ENCODE data around the gene ITPR2.

The ITPR2 gene

GRCh38 chr12:26335651-26336050, 497.3 kb downstream of the ITPR2 start:
- TF ChIP-seq CTCF (IDR thresholded peaks at IDR 0.05): no peak
- H3K36me3 Mint-ChIP-seq (ENCODE audit: low read depth): no peaks in the 10 kb centered on the region
- no peaks in the 10 kb centered on the region for H3K27me3 Mint-ChIP-seq (ENCODE audit: low read depth, poor library complexity)
- H3K27ac Mint-ChIP-seq: no peak overlapping the region
- no peak overlapping the region for H3K4me3 Mint-ChIP-seq
- no peak for DNase-seq
- peaks cover 4% of the 10 kb centered on the region for H3K9me3 Mint-ChIP-seq
- peaks cover 68% of the 10 kb centered on the region for H3K4me1 Mint-ChIP-seq

GRCh38 chr12:26334621-26335124, 498.3 kb downstream of the ITPR2 start:
- H3K27me3 Mint-ChIP-seq (ENCODE audit: low read depth, poor library complexity): no peaks in the 10 kb centered on the region
- no peak overlapping the region for H3K27ac Mint-ChIP-seq
- H3K9me3 Mint-ChIP-seq: peaks cover 4% of the 10 kb centered on the region
- no peaks in the 10 kb centered on the region for H3K36me3 Mint-ChIP-seq (ENCODE audit: low read depth)
- TF ChIP-seq CTCF (IDR thresholded peaks at IDR 0.05): no peak
- no peak overlapping the region for H3K4me3 Mint-ChIP-seq
- H3K4me1 Mint-ChIP-seq: peaks cover 58% of the 10 kb centered on the region
- no peak for DNase-seq

DNA sequence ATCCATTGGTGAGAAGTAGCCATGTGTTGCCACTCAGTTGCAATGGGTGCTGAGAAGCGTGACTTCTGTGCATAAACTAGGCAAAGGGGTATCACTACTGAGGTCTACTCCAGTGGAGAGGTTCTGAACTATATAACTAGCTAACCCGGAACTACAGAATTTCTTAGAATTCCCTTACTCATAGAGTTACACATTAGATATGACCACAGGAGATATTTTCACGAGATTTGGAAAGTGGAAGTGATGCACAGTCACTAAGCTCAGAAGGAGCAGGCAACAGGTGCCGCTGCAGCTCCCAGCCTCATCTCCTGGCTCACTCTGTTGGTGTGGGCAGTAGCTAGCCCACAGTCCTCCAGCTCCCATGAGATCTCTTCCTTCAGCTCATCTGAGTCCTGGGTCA, 501.0 kb downstream of the ITPR2 start:
- Mint-ChIP-seq H3K27me3 (ENCODE audit: low read depth, poor library complexity) (no peaks in the 10 kb centered on the region), H3K4me3 (no peak overlapping the region), H3K27ac (no peak overlapping the region), H3K4me1 (peaks cover 36% of the 10 kb centered on the region), H3K9me3 (peaks cover 4% of the 10 kb centered on the region), H3K36me3 (ENCODE audit: low read depth) (no peaks in the 10 kb centered on the region)
- TF ChIP-seq CTCF (IDR thresholded peaks at IDR 0.05): no peak
- DNase-seq: no peak

DNA sequence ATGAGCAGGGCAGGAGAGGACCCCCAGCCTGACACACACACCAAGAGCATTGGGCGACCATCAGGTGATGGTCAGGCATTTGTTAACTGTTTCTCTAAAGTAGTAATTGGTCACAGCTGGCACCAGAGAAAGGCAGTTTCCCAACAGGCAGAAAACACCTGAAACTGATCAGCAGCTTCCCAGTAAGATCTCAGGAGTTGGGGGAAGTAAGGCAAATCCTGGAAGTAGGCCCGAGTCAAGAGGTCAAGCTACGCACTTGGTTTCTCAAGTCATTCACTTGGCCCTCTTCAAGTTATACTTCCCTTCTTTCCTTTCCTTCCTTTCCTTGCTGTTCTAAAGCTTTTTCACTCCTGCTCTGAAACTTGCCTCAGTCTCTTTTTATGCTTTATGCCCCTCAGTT, 501.9 kb downstream of the ITPR2 start:
- no peak for DNase-seq
- TF ChIP-seq CTCF (IDR thresholded peaks at IDR 0.05): no peak
- Mint-ChIP-seq H3K9me3 (peaks cover 4% of the 10 kb centered on the region), H3K36me3 (ENCODE audit: low read depth) (no peaks in the 10 kb centered on the region), H3K27me3 (ENCODE audit: low read depth, poor library complexity) (no peaks in the 10 kb centered on the region), H3K4me1 (peaks cover 30% of the 10 kb centered on the region), H3K27ac (no peak overlapping the region), H3K4me3 (no peak overlapping the region)

- Mint-ChIP-seq H3K9me3 (peaks cover 4% of the 10 kb centered on the region), H3K36me3 (ENCODE audit: low read depth) (no peaks in the 10 kb centered on the region), H3K27ac (no peak overlapping the region), H3K4me3 (no peak overlapping the region), H3K27me3 (ENCODE audit: low read depth, poor library complexity) (no peaks in the 10 kb centered on the region), H3K4me1 (peaks cover 5% of the 10 kb centered on the region)
- no peak for DNase-seq
- TF ChIP-seq CTCF (IDR thresholded peaks at IDR 0.05): no peak
Observed at GRCh38 chr12:26327975-26328644, 504.9 kb downstream of the ITPR2 start.

- Mint-ChIP-seq H3K27me3 (ENCODE audit: low read depth, poor library complexity) (peaks cover 4% of the 10 kb centered on the region), H3K4me1 (peaks cover 7% of the 10 kb centered on the region), H3K4me3 (no peak overlapping the region), H3K36me3 (ENCODE audit: low read depth) (no peaks in the 10 kb centered on the region), H3K27ac (no peak overlapping the region), H3K9me3 (no peaks in the 10 kb centered on the region)
- no peak for TF ChIP-seq CTCF (IDR thresholded peaks at IDR 0.05)
- DNase-seq: no peak
Observed at GRCh38 chr12:26323673-26324072, 509.3 kb downstream of the ITPR2 start.

All from nephron progenitor cell (in vitro differentiated cells).